ENCODE results near the gene SOD1. TPM values are rescaled to one million over a fixed set of nuclear protein-coding genes. Genes with fewer than 3 reads are reported as not detected.

Gene SOD1
- total and polyA plus RNA-seq, 2 of the 8 experiments (the other 6 are each of a cell fraction or from before 2014, with no cell fraction given), result 192 to 226 TPM

DNA sequence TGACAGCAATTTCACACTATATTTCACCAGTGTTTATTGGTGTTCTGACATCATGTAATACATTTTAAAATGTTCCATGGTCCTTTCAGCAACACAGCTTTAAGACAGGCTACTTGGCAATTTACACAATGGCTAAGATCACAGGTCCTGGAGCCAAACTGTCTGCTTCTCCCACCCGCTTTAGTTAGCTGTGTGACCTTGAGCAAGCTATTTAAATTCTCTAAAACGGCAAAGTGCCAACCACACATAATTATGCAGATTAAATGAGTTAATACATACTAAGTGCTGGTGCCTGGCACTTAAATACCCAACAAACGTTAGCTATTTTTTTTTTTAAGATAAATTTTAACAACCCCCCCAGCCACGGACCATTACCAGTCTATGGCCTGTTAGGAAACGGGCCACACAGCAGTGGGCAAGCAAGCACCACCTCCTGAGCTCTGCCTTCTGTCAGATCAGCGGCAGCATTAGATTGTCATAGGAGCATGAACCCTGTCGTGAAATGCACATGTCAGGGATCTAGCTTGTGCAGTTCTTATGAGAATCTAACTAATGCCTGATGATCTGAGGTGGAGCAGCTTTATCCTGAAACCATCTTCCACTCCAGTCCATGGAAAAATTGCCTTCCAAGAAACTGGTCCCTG is 26.9 kb downstream of the SOD1 start:
- no peak overlapping the region for H4K91ac ChIP-seq (replicated peaks; ENCODE audit: insufficient read length, low read length)
- no peak for TF ChIP-seq CBX5 (IDR thresholded peaks at IDR 0.05; ENCODE audit: low read depth, low read length)
- no peak for TF ChIP-seq SIX5 (IDR thresholded peaks at IDR 0.05; ENCODE audit: low read depth, low read length)
- TF ChIP-seq RXRA (IDR thresholded peaks at IDR 0.05; ENCODE audit: insufficient read depth, low read depth, low read length), result no peak
- TF ChIP-seq POLR2A (IDR thresholded peaks at IDR 0.05; ENCODE audit: control extremely low read depth in 1 of 2, low read depth in 2 of 2, low read length in 2 of 2), result no peak
- no peak for TF ChIP-seq SP2 (IDR thresholded peaks at IDR 0.05; ENCODE audit: low read length)
- no peak for TF ChIP-seq BACH1 (IDR thresholded peaks at IDR 0.05; ENCODE audit: low read length)
- TF ChIP-seq HDAC2 (IDR thresholded peaks at IDR 0.05; ENCODE audit: borderline replicate concordance in 1 of 2, low read depth in 2 of 2, low read length in 2 of 2), result no peak
- TF ChIP-seq NANOG (IDR thresholded peaks at IDR 0.05; ENCODE audit: insufficient read depth, low read depth, low read length, poor library complexity, severe bottlenecking), result no peak
- TF ChIP-seq PHF8 (conservative IDR thresholded peaks at IDR 0.05; ENCODE audit: low read depth, low read length), result no peak
- no peak for TF ChIP-seq SAP30 (IDR thresholded peaks at IDR 0.05; ENCODE audit: insufficient read depth, insufficient replicate concordance, low read length)
- TF ChIP-seq SUZ12 (IDR thresholded peaks at IDR 0.05; ENCODE audit: low read length), result no peak
- TF ChIP-seq E2F6 (IDR thresholded peaks at IDR 0.05), result no peak

More for the DNA sequence above, 26.9 kb downstream of the SOD1 start:
- Histone ChIP-seq H3K56ac (replicated peaks; ENCODE audit: insufficient read length, low read depth, low read length) (no peak overlapping the region), H3K23me2 (ENCODE audit: low read depth, low read length) (no peaks in the 10 kb centered on the region; the same call in 1 of the 2 replicates), H4K20me1 (replicated peaks in 1 of 2; ENCODE audit: control insufficient read depth in 1 of 2, insufficient read depth in 2 of 2, low read length in 2 of 2) (peaks cover 2% of the 10 kb centered on the region in 2 experiments), H3K9me3 (ENCODE audit: insufficient read depth in 2 of 2, low read depth in 1 of 2, low read length in 1 of 2) (no peaks in the 10 kb centered on the region), H3K4me2 (ENCODE audit: insufficient read depth in 1 of 2, low read depth in 2 of 2, low read length in 2 of 2) (no peak overlapping the region), H3K14ac (ENCODE audit: insufficient read length) (no peak overlapping the region), H2BK120ac (replicated peaks; ENCODE audit: low read depth, low read length) (no peak overlapping the region), H4K8ac (ENCODE audit: extremely low read depth, insufficient read depth, low read length) (no peak overlapping the region), H3K4ac (replicated peaks; ENCODE audit: insufficient read length, low read depth, low read length) (no peak overlapping the region), H2AFZ (ENCODE audit: low read length) (no peak overlapping the region), H3K36me3 (ENCODE audit: control insufficient read depth in 2 of 4, insufficient read depth in 4 of 4, low read length in 3 of 4) (peaks cover 32 to 90% (median 72%) of the 10 kb centered on the region in 4 experiments), H3K18ac (ENCODE audit: extremely low read depth, low read length) (no peak overlapping the region), H3K27me3 (replicated peaks in 1 of 4; ENCODE audit: control insufficient read depth in 3 of 4, extremely low read depth in 1 of 4, insufficient read depth in 3 of 4, low read length in 3 of 4) (no peaks in the 10 kb centered on the region), H3K79me2 (ENCODE audit: control insufficient read depth in 1 of 2, insufficient read depth in 2 of 2, low read length in 2 of 2) (peaks cover 0 to 3% of the 10 kb centered on the region in 2 experiments; a peak in 1 of 4 replicates), H3K79me1 (ENCODE audit: low read depth, low read length) (no peaks in the 10 kb centered on the region; the same call in 1 of the 2 replicates), H2AK5ac (ENCODE audit: low read depth, low read length) (no peak overlapping the region), H4K5ac (ENCODE audit: insufficient read length, low read depth, low read length) (no peak overlapping the region), H3K23ac (ENCODE audit: insufficient read length) (no peak overlapping the region), H2BK15ac (ENCODE audit: low read length) (no peak overlapping the region), H2BK20ac (ENCODE audit: low read length) (no peak overlapping the region), H3K27ac (ENCODE audit: low read depth, low read length) (no peak overlapping the region), H2BK5ac (ENCODE audit: low read depth, low read length) (no peak overlapping the region), H3K9ac (replicated peaks in 1 of 4; ENCODE audit: extremely low read depth in 1 of 4, low read depth in 3 of 4, low read length in 3 of 4) (no peak overlapping the region), H2BK12ac (ENCODE audit: low read depth, low read length) (no peak overlapping the region), H3K4me1 (replicated peaks in 1 of 4; ENCODE audit: control insufficient read depth in 3 of 4, insufficient read depth in 4 of 4, low read length in 3 of 4) (no peaks in the 10 kb centered on the region), H3K4me3 (ENCODE audit: extremely low read depth in 1 of 4, insufficient read depth in 2 of 4, low read depth in 3 of 4, low read length in 4 of 4) (no peak overlapping the region)
- DNase-seq (ENCODE audit: low read depth in 1 of 2, low spot score in 2 of 2) (no peak), FAIRE-seq (no peak)
- ChIA-PET CTCF (ENCODE audit: partially characterized antibody) (interaction anchor here (0.6 to 1.4 kb wide), 4 partner anchors 8 to 570 kb away, joined by 3 read pairs; no protein-coding TSS in a partner anchor), POLR2A (ENCODE audit: partially characterized antibody) (interaction anchor here (0.6 to 1.7 kb wide), 5 partner anchors 10 to 1948 kb away, joined by 3 to 10 read pairs (median 3); no protein-coding TSS in a partner anchor)
- WGBS, 2 experiments (ENCODE audit: extremely low coverage in 1 of 2, insufficient coverage in 1 of 2, insufficient read length in 1 of 2, insufficient replicate concordance in 2 of 2, low coverage in 1 of 2, low lambda C conversion rate in 2 of 2, missing lambda C conversion rate in 1 of 2), result 87% methylated on average over 7 of the region's 7 CpGs; no CpG with 5 or more reads in 1 of the 2 experiments
